ENCODE results near the gene RAB11FIP4.

RAB11FIP4 gene

GRCh38 chr17:31427684-31428083 is 36.2 kb downstream of the RAB11FIP4 start:
- no peak for DNase-seq (ENCODE audit: low spot score)

GRCh38 chr17:31428111-31428510 is 36.6 kb downstream of the RAB11FIP4 start:
- no peak overlapping the region for H3K27ac ChIP-seq
- DNase-seq (ENCODE audit: low spot score): peak; percentile 55
- no peak overlapping the region for H3K4me3 ChIP-seq
- TF ChIP-seq CTCF (IDR thresholded peaks at IDR 0.05): no peak

More at GRCh38 chr17:31427684-31428083, 36.2 kb downstream of the RAB11FIP4 start:
- Histone ChIP-seq H3K4me3 (no peak overlapping the region), H3K27ac (no peak overlapping the region)
- TF ChIP-seq CTCF (IDR thresholded peaks at IDR 0.05): no peak

GRCh38 chr17:31428512-31428911 is 37.0 kb downstream of the RAB11FIP4 start:
- DNase-seq (ENCODE audit: low spot score): no peak
- Histone ChIP-seq H3K4me3 (no peak overlapping the region), H3K27ac (no peak overlapping the region)
- no peak for TF ChIP-seq CTCF (IDR thresholded peaks at IDR 0.05)

- no peak overlapping the region for H3K27ac ChIP-seq
- DNase-seq (ENCODE audit: low spot score): no peak
- TF ChIP-seq CTCF (IDR thresholded peaks at IDR 0.05): no peak
- H3K4me3 ChIP-seq: no peak overlapping the region
Measured at GRCh38 chr17:31431098-31431851, 39.8 kb downstream of the RAB11FIP4 start.

GRCh38 chr17:31431852-31432658 is 40.6 kb downstream of the RAB11FIP4 start:
- TF ChIP-seq CTCF (IDR thresholded peaks at IDR 0.05): no peak
- DNase-seq (ENCODE audit: low spot score): no peak

GRCh38 chr17:31433091-31433790 is 41.8 kb downstream of the RAB11FIP4 start:
- TF ChIP-seq CTCF (IDR thresholded peaks at IDR 0.05): no peak
- no peak overlapping the region for H3K27ac ChIP-seq
- DNase-seq (ENCODE audit: low spot score): no peak
- no peak overlapping the region for H3K4me3 ChIP-seq

More at GRCh38 chr17:31431852-31432658, 40.6 kb downstream of the RAB11FIP4 start:
- H3K27ac ChIP-seq: no peak overlapping the region
- H3K4me3 ChIP-seq: no peak overlapping the region

All from coronary artery (tissue), 2 donors.